ENCODE results near the gene ZSCAN12.

ZSCAN12 gene

DNA sequence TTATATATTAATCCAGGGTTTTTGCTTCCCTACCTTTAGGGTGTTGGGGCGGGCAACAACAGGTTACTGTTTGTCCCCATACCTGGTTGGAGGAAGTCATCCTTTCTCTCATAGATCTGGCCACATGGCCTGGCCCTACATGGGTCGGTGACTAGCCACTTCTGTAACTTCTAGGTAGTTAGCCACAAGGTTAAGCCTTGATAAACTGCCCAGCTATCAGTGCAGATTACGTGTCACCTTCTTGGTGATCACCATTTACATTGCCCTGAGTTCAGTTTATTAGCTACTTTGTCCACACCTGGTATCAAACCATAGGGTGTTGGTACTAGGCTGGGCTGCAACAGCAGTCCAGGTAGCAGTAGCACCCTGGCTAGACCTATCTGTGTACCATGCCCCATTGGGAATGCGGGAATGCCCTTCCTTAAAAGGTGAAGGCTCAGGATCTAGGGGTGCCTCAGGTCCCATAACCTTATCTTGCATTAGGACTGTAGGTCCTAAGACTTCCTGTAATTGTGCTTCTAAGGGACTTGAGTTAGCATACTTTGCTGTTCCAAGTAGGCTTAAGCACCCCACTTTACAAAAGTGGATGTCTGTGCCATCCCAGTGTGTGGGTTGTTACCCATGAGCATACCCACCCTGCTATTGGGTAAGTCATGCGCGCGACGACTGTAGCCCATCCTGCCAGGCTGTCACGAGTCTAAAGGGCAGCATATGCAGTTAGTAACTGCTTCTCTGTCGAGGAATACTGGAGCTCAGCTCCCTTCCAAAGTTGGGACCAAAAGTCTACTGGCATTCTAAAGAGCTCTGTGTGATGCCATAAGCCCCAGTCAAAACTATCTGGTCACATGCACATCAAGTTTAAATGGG is 44.6 kb downstream of the ZSCAN12 start:
- DNase-seq (ENCODE audit: extremely low read depth in 1 of 2, low read depth in 1 of 2), result no peak

GRCh38 chr6:28353981-28354676 is 45.4 kb downstream of the ZSCAN12 start:
- no peak for DNase-seq (ENCODE audit: extremely low read depth in 1 of 2, low read depth in 1 of 2)

DNA sequence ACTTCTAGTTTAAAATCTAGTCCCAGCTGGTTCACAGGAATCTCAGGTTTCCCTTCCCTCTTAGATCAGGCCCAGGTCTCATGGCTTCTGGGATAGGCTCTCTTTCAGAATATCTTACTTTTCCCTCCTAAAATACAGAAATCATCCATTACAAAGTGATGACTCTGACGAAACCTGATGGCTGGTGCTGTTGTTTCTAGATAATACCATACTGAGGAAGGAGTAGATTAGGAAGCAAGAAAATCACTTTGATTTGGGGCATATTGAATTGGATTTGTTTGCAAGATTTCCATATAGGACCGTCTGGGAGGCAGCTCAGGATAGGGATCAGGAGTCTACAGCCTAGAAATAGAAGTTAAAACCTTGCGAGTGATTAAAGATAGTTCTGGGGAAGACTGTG is 46.2 kb downstream of the ZSCAN12 start:
- DNase-seq (ENCODE audit: extremely low read depth in 1 of 2, low read depth in 1 of 2), result no peak

DNA sequence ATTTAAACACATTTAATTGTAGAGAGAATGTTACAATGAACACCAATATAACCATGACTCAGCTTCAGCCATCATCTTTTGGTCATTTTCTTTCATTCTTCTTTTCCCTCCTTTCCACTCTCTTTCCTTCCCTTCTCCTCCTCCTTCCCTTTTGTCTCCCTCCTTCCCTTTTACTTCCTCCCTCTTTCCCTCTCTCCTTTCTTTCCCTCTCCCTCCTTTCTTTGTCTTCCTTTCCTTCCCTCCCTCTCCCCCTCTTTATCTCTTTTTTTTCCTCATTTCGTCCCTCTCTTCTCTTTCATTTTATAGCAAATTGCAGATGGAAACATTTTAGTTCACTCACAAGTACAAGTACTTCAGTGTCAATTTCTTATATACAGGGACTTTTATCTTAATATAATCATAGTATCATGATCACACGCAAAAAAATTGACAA is 48.0 kb downstream of the ZSCAN12 start:
- no peak for DNase-seq (ENCODE audit: extremely low read depth in 1 of 2, low read depth in 1 of 2)

DNA sequence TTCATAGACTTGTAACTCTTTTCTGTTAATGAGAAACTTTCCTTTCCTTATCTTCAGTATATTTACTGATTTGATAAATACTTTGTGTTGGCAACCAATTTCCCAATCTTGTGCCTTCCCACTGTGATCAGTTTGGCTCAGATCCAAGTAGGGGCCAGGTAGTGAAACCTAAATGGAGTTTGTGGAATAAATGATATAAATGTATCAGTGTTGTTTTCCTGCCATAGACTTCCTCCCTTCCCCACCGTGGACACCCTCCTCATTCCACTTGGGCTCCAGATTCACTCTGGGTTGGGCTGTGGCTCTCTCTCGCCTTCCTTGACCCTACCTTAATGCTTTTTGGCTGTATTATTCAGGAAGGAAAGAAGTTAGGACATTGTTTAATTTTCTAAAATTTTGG is 48.5 kb downstream of the ZSCAN12 start:
- DNase-seq (ENCODE audit: extremely low read depth in 1 of 2, low read depth in 1 of 2), result no peak

GRCh38 chr6:28349892-28350737 is 49.4 kb downstream of the ZSCAN12 start, which contains the start of gene ZKSCAN3:
ZKSCAN3 (plus strand) TSS chr6:28349947; CDS start chr6:28359587, 9,640 bp downstream.
- peak; percentile 70 to 84 for DNase-seq (ENCODE audit: extremely low read depth in 1 of 2, low read depth in 1 of 2)

DNA sequence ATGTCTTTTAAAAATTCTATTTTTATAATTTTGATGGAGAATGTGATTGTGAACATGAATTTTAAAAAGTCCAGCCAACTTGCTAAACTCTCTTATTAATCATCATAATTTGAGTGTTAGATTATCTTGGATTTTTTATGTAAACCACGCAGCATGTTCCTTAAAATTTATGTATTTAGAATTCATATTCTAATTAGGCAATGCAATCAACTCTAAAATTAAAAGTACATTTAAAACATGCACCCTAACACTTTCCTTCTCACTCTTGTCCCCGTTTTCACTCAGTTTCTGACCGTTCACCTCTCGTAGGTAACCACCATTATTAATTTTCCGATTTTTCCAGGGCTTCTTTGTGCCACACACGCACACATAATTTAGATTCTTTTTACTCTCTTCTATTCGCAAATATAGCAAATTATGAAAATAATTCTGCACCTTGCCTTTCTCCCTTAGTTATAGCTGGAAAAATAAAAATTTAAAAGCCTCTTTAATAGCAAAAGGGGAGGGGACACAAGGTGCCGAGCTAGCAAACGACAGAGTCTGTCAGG is 50.1 kb downstream of the ZSCAN12 start:
- DNase-seq (ENCODE audit: extremely low read depth in 1 of 2, low read depth in 1 of 2), result no peak

GRCh38 chr6:28347119-28347518 is 52.4 kb downstream of the ZSCAN12 start:
- no peak for DNase-seq (ENCODE audit: extremely low read depth in 1 of 2, low read depth in 1 of 2)

- DNase-seq (ENCODE audit: extremely low read depth in 1 of 2, low read depth in 1 of 2), result no peak
Measured at GRCh38 chr6:28345201-28345600, 54.3 kb downstream of the ZSCAN12 start.

DNA sequence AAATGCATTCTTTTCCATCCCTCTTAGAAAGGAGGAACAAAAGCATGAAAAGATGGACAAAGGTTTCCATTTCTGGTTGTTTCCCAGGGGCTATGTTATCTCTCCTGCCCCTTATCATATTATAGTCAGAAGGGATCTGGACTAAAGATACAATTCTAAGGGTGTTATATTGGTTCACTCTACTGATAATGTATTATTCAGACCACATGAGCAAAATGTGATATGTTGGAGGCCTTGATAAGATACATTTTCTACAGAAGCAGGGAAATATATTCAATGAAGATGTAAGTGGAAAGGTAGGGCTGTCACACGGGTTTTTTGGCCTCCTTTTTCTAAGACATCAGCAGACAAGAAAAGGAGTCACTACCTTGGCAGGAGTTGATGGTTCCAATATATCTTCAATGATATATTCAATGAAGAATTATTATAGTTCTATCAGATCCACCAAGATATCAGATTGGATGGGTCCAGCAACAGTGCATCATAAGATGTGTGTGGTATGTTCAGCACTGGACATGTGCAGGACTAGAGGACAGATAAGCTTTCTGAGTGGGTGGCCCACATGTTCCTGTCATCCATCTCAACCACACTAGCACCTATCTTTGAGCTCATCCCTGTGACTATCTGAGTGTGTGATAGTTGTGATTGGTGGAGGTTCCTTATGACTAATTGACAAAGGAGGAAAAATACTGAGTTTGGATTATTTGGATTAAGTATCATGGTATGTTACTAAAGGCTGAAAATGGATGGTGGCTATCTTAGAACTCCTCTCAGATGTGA is 55.5 kb downstream of the ZSCAN12 start:
- no peak for DNase-seq (ENCODE audit: extremely low read depth in 1 of 2, low read depth in 1 of 2)

- no peak for DNase-seq (ENCODE audit: extremely low read depth in 1 of 2, low read depth in 1 of 2)
Measured at GRCh38 chr6:28340310-28341095, 59.0 kb downstream of the ZSCAN12 start.

GRCh38 chr6:28337121-28337520 is 62.4 kb downstream of the ZSCAN12 start:
- no peak for DNase-seq (ENCODE audit: extremely low read depth in 1 of 2, low read depth in 1 of 2)

- DNase-seq (ENCODE audit: extremely low read depth in 1 of 2, low read depth in 1 of 2), result no peak
Measured at GRCh38 chr6:28336284-28337120, 63.0 kb downstream of the ZSCAN12 start.

DNA sequence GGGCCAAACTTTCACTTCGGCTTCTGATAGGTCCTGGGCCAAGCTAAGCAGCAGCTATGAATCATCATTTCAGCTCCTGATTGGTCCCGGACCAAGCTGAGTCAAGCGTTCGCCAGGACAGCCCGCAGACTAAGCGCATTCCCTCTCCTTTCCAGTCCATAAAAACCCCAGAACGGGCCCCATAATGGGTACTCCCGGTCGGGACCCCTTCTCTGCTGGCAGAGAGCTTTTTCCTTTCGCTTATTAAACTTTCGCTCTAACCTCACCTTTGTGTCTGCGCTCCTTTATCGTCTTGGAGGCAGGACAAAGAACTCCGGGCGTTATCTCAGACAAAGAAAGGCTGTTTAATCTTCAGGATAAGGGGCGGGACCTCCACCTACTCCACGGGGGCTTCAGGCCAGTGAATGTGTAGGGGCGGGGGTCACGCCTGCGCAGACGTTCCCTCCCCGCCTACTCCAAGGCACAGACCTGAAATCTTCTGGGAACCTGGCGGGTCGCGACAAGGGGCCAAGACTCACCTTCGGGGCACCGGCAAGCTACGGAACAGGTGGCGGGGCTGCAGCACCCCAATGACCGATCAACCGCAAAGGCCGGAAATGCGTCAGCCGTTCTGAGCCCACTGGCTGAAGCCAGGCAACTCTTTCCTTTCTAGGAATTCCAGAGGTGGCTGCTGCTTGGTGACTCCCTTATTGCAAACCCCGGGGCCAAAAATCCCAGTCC is 63.8 kb downstream of the ZSCAN12 start, which contains the start of gene ZSCAN31:
TSS of gene ZSCAN31 (minus strand) at position 585 of the 720 bp plus-strand sequence. CDS start 6,465 bp downstream, outside the sequence.
- DNase-seq (ENCODE audit: extremely low read depth in 1 of 2, low read depth in 1 of 2), result peak; percentile 55 to 75

GRCh38 chr6:28335040-28335563 is 64.4 kb downstream of the ZSCAN12 start:
- DNase-seq (ENCODE audit: extremely low read depth in 1 of 2, low read depth in 1 of 2), result no peak

DNA sequence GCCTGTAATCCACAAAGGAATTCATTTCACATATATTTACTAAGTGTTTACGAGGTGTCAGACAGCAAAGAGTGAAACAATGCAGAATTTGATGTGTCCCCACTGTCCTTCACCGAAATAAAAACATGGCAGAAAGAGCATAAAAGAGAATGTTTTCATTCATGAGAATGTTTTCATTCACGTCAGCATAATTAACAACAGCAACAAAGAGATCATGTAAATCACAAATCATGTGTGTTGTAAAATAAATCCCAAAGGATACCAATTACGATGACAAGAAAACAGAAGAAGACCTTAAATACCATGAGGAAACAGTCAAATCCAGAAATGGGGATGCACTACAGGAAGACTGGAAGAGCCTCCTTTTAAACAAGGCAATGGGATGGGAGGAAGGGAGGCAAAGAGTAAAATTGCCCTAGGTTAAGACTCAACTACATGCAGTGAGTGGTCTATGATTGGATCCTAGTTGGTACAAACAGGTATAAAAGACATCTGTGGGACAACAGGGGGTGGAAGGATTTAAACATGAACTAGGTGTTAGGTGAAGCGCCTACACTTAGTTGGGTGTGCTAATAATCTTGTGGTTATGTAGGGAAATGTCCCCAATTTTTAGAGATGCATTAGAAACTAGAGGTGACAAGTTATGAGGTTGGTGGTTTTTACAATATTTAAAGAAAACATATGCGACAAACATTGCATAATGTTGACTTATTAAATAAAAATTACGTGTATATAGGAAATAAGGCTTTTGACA is 65.1 kb downstream of the ZSCAN12 start:
- no peak for DNase-seq (ENCODE audit: extremely low read depth in 1 of 2, low read depth in 1 of 2)

DNA sequence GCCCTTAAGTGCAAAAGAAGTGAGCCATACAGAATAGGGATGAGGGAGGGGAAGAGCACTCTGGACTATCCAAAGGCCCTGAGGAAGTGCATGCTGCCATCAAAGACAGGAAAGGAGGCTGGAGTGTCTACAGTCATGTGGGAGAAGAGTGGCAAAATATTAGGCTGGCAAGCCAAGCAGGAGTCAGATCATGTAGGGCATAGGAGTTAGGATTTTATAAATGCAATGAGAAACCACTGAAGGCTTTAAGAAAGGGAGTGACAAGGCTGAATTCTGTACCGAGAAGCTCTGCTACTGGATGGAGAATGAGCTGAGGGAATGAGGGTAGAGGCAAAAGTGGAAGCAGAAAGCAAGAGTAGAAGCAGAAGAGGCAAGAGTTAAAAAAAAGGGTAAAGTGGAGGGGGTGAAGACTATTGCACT is 65.9 kb downstream of the ZSCAN12 start:
- no peak for DNase-seq (ENCODE audit: extremely low read depth in 1 of 2, low read depth in 1 of 2)
